SK-N-SH (cell line): ENCODE results near the gene FANCG. TPM values are rescaled to one million over a fixed set of nuclear protein-coding genes. Genes with fewer than 3 reads are reported as not detected.

Experiments
- CTCF ChIA-PET: fragments of 300-600, 350-600 bp; formaldehyde crosslinking; extraction: SDS; loops from one replicate; lab custom pipeline; 2021; lab: Yijun Ruan, JAX
- POLR2A ChIA-PET: fragments of 350-600 bp; sonication (Branson Sonifier 250); formaldehyde crosslinking; extraction: SDS; loops from one replicate; lab custom pipeline; 2020; ENCODE audit warnings: antibody characterized with exemption, inconsistent platforms; lab: Yijun Ruan, JAX
- DNase-seq: peaks from one replicate; pipeline ENCODE4 v3.0.0; 2012
- H2AFZ ChIP-seq: fragments of 200-600 bp; sonication (generic); 2 replicates; pipeline ENCODE4 v1.8.1; 2016; ENCODE audit warnings: antibody characterized with exemption, mild to moderate bottlenecking, low read depth
- H3F3A ChIP-seq: fragments of 200-600 bp; sonication (generic); replicated peaks from 2 replicates; pipeline ENCODE3; 2016; ENCODE audit warnings: antibody characterized with exemption, mild to moderate bottlenecking; ENCODE audit not compliant: insufficient read depth
- H3K27ac ChIP-seq, 2 experiments: fragments of 200-500 bp in 1 of 2; fragments of 200-600 bp in 1 of 2; sonication (Bioruptor generic) in 1 of 2; sonication (generic), shearing (Covaris generic) in 1 of 2; 2 replicates each; pipeline versions ENCODE4 v1.5.1 to v1.6.1; 2014 to 2016; ENCODE audit warnings: low read depth in 2 of 2, inconsistent platforms in 1 of 2, low read length in 1 of 2, mild to moderate bottlenecking in 1 of 2, mixed read lengths in 1 of 2
- H3K27me3 ChIP-seq: fragments of 200-600 bp; sonication (generic), shearing (Covaris generic); 2 replicates; pipeline ENCODE4 v1.6.1; 2016; ENCODE audit warnings: mixed run types; ENCODE audit not compliant: insufficient read depth
- H3K36me3 ChIP-seq, 2 experiments: fragments of 200-500 bp in 1 of 2; fragments of 200-600 bp in 1 of 2; sonication (Bioruptor generic) in 1 of 2; sonication (generic) in 1 of 2; replicated peaks in 1 of 2; 2 replicates each; pipeline versions ENCODE3 to v1.5.1; 2014 to 2016; ENCODE audit warnings: low read length in 1 of 2, mild to moderate bottlenecking in 1 of 2; ENCODE audit not compliant: insufficient read depth in 2 of 2, control insufficient read depth in 1 of 2
- H3K4me1 ChIP-seq, 2 experiments: fragments of 200-500 bp in 1 of 2; fragments of 200-600 bp in 1 of 2; sonication (Bioruptor generic) in 1 of 2; sonication (generic), shearing (Covaris generic) in 1 of 2; 2 replicates each; pipeline versions ENCODE4 v1.5.1 to v1.6.1; 2014 to 2016; ENCODE audit warnings: low read depth in 1 of 2, low read length in 1 of 2, mixed run types in 1 of 2; ENCODE audit not compliant: insufficient read depth in 2 of 2, control insufficient read depth in 1 of 2
- H3K4me2 ChIP-seq: fragments of 200-600 bp; sonication (generic), shearing (Covaris generic); 2 replicates; pipeline ENCODE4 v1.6.1; 2017; ENCODE audit warnings: mixed run types
- H3K4me3 ChIP-seq, 2 experiments: fragments of 200-500 bp in 1 of 2; fragments of 200-600 bp in 1 of 2; sonication (Bioruptor generic) in 1 of 2; sonication (generic), shearing (Covaris generic) in 1 of 2; 2 replicates each; pipeline versions ENCODE4 v1.5.1 to v1.8.1; 2014 to 2016; ENCODE audit warnings: low read depth in 2 of 2, inconsistent platforms in 1 of 2, low read length in 1 of 2, mild to moderate bottlenecking in 1 of 2, mixed read lengths in 1 of 2, moderate library complexity in 1 of 2
- H3K79me2 ChIP-seq: fragments of 200-600 bp; sonication (generic); 2 replicates; pipeline ENCODE4 v1.8.1; 2017; ENCODE audit warnings: mild to moderate bottlenecking; ENCODE audit not compliant: insufficient read depth
- H3K9ac ChIP-seq: fragments of 200-600 bp; sonication (generic); 2 replicates; pipeline ENCODE4 v1.6.1; 2017; ENCODE audit warnings: mixed run types
- H3K9me2 ChIP-seq: fragments of 200-600 bp; sonication (generic); 2 replicates; pipeline ENCODE4 v1.6.1; 2017; ENCODE audit warnings: mixed run types
- H3K9me3 ChIP-seq: fragments of 200-600 bp; sonication (generic); 2 replicates; pipeline ENCODE4 v1.6.1; 2017; ENCODE audit warnings: mixed run types, mild to moderate bottlenecking, moderate library complexity
- H4K20me1 ChIP-seq: fragments of 200-600 bp; sonication (generic); 2 replicates; pipeline ENCODE4 v1.6.1; 2017; ENCODE audit warnings: mild to moderate bottlenecking, mixed run types; ENCODE audit not compliant: insufficient read depth
- CHD2 ChIP-seq: fragments of 150-350 bp; IDR thresholded peaks from 2 replicates; pipeline ENCODE4 v1.6.1; 2018; ENCODE audit warnings: low read length; ENCODE audit not compliant: partially characterized antibody
- FOXJ3 ChIP-seq: sonication (generic); formaldehyde crosslinking; IDR thresholded peaks from 2 replicates; pipeline ENCODE4 v1.5.1; 2020; ENCODE audit warnings: mild to moderate bottlenecking, missing genetic modification reagents
- FOXM1 ChIP-seq: IDR thresholded peaks from 2 replicates; pipeline ENCODE4 v1.4.0; 2012; ENCODE audit warnings: low read depth, mild to moderate bottlenecking
- GABPA ChIP-seq: IDR thresholded peaks from 2 replicates; pipeline ENCODE4 v1.4.0; 2012; ENCODE audit warnings: low read depth, mild to moderate bottlenecking
- NRF1 ChIP-seq: IDR thresholded peaks from 2 replicates; pipeline ENCODE4 v1.6.1; 2012; ENCODE audit warnings: low read depth, mild to moderate bottlenecking, low read length
- POLR2AphosphoS5 ChIP-seq: IDR thresholded peaks from 2 replicates; pipeline ENCODE4 v1.6.1; 2012; ENCODE audit warnings: low read depth, low read length
- RAD21 ChIP-seq: IDR thresholded peaks from 2 replicates; pipeline ENCODE4 v1.6.1; 2012; ENCODE audit warnings: mild to moderate bottlenecking, low read length
- RCOR1 ChIP-seq: fragments of 150-350 bp; IDR thresholded peaks from 2 replicates; pipeline ENCODE4 v1.6.1; 2017; ENCODE audit warnings: antibody characterized with exemption, low read length
- SIN3A ChIP-seq: IDR thresholded peaks from 2 replicates; pipeline ENCODE4 v1.6.1; 2012; ENCODE audit warnings: low read depth, mild to moderate bottlenecking, low read length, moderate library complexity, borderline replicate concordance
- SMC3 ChIP-seq: IDR thresholded peaks from 2 replicates; pipeline ENCODE4 v1.6.1; 2012; ENCODE audit warnings: low read depth, low read length, improper control_type of control experiment
- TEAD4 ChIP-seq: IDR thresholded peaks from 2 replicates; pipeline ENCODE4 v1.4.0; 2012; ENCODE audit warnings: mild to moderate bottlenecking, borderline replicate concordance; ENCODE audit not compliant: insufficient read depth
- WGBS: methylation state at CpG from one replicate; pipeline ENCODE4 v1.1.6; 2017; ENCODE audit warnings: low lambda C conversion rate; 5-methylcytosine and 5-hydroxymethylcytosine counted together
- polyA plus RNA-seq, 3 experiments: library from polyadenylated mRNA; depleted of rRNA; stranded (reverse); fragments of >200 nt; gene quantifications; 2 replicates each; pipeline ENCODE4 v1.2.3, GENCODE V29; 2012
- TF ChIP-seq, protein P1 (sequence below): fragments of 200-600 bp; sonication (generic); IDR thresholded peaks from 2 replicates; pipeline ENCODE4 v1.6.1; 2017; ENCODE audit warnings: antibody characterized with exemption, mild to moderate bottlenecking, moderate library complexity

FANCG gene
- polyA plus RNA-seq, 1 of the 3 experiments (the other 2 are of a cell fraction): 25.6 TPM

- WGBS: 84% methylated on average over 7 of the region's 7 CpGs
These were observed 28.4 kb downstream of the FANCG start for GRCh38 chr9:35051069-35051967.

GRCh38 chr9:35048511-35048910 lies 31.2 kb downstream of the FANCG start:
- no peak for TF ChIP-seq SIN3A
- no peak for TF ChIP-seq POLR2AphosphoS5
- TF ChIP-seq FOXJ3 (CRISPR knock-in tag): no peak
- TF ChIP-seq CHD2: no peak
- TF ChIP-seq RAD21: no peak
- no peak for TF ChIP-seq RCOR1
- H2AFZ ChIP-seq: no peak overlapping the region
- no peaks in the 10 kb centered on the region for H3K9me2 ChIP-seq
- peaks cover 11% of the 10 kb centered on the region for H3F3A ChIP-seq
- ChIA-PET CTCF (interaction anchor here (0.6 to 7.9 kb wide), 3 partner anchors 11 to 150 kb away, joined by 3 to 78 read pairs (median 3); partner anchors contain the start of gene PIGO), POLR2A (no interaction called here)
- no peak overlapping the region for H3K4me2 ChIP-seq
- H3K27me3 ChIP-seq: no peaks in the 10 kb centered on the region
- no peaks in the 10 kb centered on the region for H3K79me2 ChIP-seq
- H3K4me3 ChIP-seq: no peak overlapping the region
- no peaks in the 10 kb centered on the region for H4K20me1 ChIP-seq
- no peak overlapping the region for H3K9ac ChIP-seq
- H3K36me3 ChIP-seq: peaks cover 2 to 48% of the 10 kb centered on the region in 2 experiments
- no peak overlapping the region for H3K27ac ChIP-seq
- DNase-seq: no peak
- WGBS: 93% methylated on average over 6 of the region's 6 CpGs
- no peaks in the 10 kb centered on the region for H3K9me3 ChIP-seq
- no peaks in the 10 kb centered on the region for H3K4me1 ChIP-seq

More at GRCh38 chr9:35051069-35051967, 28.4 kb downstream of the FANCG start:
- Histone ChIP-seq H3F3A (peaks cover 28% of the 10 kb centered on the region), H3K79me2 (no peaks in the 10 kb centered on the region), H4K20me1 (no peaks in the 10 kb centered on the region), H3K9ac (no peak overlapping the region), H3K9me2 (no peaks in the 10 kb centered on the region), H3K27me3 (no peaks in the 10 kb centered on the region), H3K4me3 (no peak overlapping the region), H3K9me3 (no peaks in the 10 kb centered on the region), H3K36me3 (peaks cover 20 to 74% of the 10 kb centered on the region in 2 experiments), H3K27ac (no peak overlapping the region), H3K4me1 (no peaks in the 10 kb centered on the region), H2AFZ (no peak overlapping the region), H3K4me2 (no peak overlapping the region)
- DNase-seq: peak; percentile 67
- CTCF ChIA-PET: interaction anchor here (0.6 to 7.9 kb wide), 34 partner anchors 9 to 685 kb away, joined by 3 to 78 read pairs (median 6); partner anchors contain the start of genes FANCG and VCP
- POLR2A ChIA-PET: interaction anchor here (0.7 to 2.6 kb wide), 5 partner anchors 11 to 152 kb away, joined by 3 to 16 read pairs (median 3); partner anchors contain the start of genes FANCG and VCP
- TF ChIP-seq SMC3 (peak; percentile 55), GABPA (no peak), RAD21 (peak; percentile 57), FOXM1 (no peak), SIN3A (no peak), NRF1 (no peak), TEAD4 (no peak)
- TF ChIP-seq, protein P1, sequence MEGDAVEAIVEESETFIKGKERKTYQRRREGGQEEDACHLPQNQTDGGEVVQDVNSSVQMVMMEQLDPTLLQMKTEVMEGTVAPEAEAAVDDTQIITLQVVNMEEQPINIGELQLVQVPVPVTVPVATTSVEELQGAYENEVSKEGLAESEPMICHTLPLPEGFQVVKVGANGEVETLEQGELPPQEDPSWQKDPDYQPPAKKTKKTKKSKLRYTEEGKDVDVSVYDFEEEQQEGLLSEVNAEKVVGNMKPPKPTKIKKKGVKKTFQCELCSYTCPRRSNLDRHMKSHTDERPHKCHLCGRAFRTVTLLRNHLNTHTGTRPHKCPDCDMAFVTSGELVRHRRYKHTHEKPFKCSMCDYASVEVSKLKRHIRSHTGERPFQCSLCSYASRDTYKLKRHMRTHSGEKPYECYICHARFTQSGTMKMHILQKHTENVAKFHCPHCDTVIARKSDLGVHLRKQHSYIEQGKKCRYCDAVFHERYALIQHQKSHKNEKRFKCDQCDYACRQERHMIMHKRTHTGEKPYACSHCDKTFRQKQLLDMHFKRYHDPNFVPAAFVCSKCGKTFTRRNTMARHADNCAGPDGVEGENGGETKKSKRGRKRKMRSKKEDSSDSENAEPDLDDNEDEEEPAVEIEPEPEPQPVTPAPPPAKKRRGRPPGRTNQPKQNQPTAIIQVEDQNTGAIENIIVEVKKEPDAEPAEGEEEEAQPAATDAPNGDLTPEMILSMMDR: peak; percentile 70
